GM10248 (cell line): ENCODE results near the gene CYTH3.

Experiments
- CTCF ChIA-PET: fragments of 300-600 bp; sonication (Branson Sonifier 250); formaldehyde crosslinking; extraction: SDS; loops from one replicate; lab custom pipeline; 2021; ENCODE audit warnings: antibody characterized with exemption; lab: Yijun Ruan, JAX
- POLR2A ChIA-PET: fragments of 350-650 bp; sonication (Branson Sonifier 250); formaldehyde crosslinking; extraction: SDS; loops from one replicate; lab custom pipeline; 2020; ENCODE audit warnings: antibody characterized with exemption; lab: Yijun Ruan, JAX
- DNase-seq: peaks from one replicate; pipeline ENCODE4 v3.0.0; 2012; ENCODE audit errors: extremely low spot score
- CTCF ChIP-seq: IDR thresholded peaks from 2 replicates; pipeline ENCODE4 v1.5.1; 2012; ENCODE audit warnings: mild to moderate bottlenecking, low read depth; ENCODE audit errors: extremely low read depth, missing control alignments, control extremely low read depth

CYTH3 gene

GRCh38 chr7:6272481-6273323, at the start of gene CYTH3:
Gene CYTH3 (minus strand): TSS chr7:6272624. CDS start chr7:6272507, 117 bp downstream.
- ChIA-PET POLR2A (no interaction called here), CTCF (interaction anchor here (1.2 to 1.6 kb wide), 4 partner anchors 9 to 27 kb away, joined by 3 to 4 read pairs (median 3); no protein-coding TSS in a partner anchor)
- TF ChIP-seq CTCF = no peak
- DNase-seq = peak; percentile 99

GRCh38 chr7:6320791-6321190, 48.4 kb upstream of the CYTH3 start:
- ChIA-PET POLR2A (no interaction called here), CTCF (interaction anchor here (0.8 to 1.3 kb wide), 3 partner anchors 63 to 464 kb away, joined by 3 to 6 read pairs (median 3); no protein-coding TSS in a partner anchor)
- no peak for DNase-seq
- no peak for TF ChIP-seq CTCF

GRCh38 chr7:6317797-6318438, 45.5 kb upstream of the CYTH3 start:
- no peak for TF ChIP-seq CTCF
- DNase-seq = peak; percentile 48
- POLR2A ChIA-PET = no interaction called here
- CTCF ChIA-PET = interaction anchor here (1.0 kb wide), 1 partner anchor 191 kb away, joined by 3 read pairs; no protein-coding TSS in a partner anchor

- ChIA-PET CTCF (no interaction called here), POLR2A (no interaction called here)
- DNase-seq = no peak
- no peak for TF ChIP-seq CTCF
Observed at GRCh38 chr7:6316226-6316625, 43.8 kb upstream of the CYTH3 start.

GRCh38 chr7:6315746-6316145, 43.3 kb upstream of the CYTH3 start:
- TF ChIP-seq CTCF = no peak
- no peak for DNase-seq
- ChIA-PET POLR2A (no interaction called here), CTCF (no interaction called here)

GRCh38 chr7:6310271-6310993, 38.0 kb upstream of the CYTH3 start:
- DNase-seq = no peak
- TF ChIP-seq CTCF = no peak
- ChIA-PET CTCF (no interaction called here), POLR2A (no interaction called here)
